ENCODE measurements around the gene STON2. TPM values are rescaled to one million over a fixed set of nuclear protein-coding genes. Genes with fewer than 3 reads are reported as not detected.

STON2 gene
- total and polyA plus RNA-seq, 8 donors = 8.4 to 46.7 (median 12.3) TPM

DNA sequence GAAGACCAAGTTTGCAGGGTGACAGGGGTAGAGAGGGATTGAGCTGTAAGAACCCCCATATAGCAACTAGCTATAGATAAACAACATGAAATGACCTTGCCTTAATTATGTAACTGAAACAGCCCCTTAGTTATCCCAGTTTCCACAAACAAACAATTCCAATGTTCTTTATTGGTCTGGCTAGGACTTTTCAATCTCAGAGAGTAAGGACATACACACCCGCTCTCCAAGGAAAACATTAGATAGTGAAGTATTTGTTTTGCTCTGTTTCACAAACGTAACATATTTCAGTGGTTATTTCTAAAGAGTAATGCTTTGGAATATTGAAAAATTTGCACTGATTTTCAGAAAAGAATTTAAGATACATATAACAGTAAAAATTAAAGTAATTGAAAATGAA lies 127.8 kb downstream of the STON2 start:
- no peaks in the 10 kb centered on the region for H3K9me3 ChIP-seq
- H3K27ac ChIP-seq = no peak overlapping the region
- no peak overlapping the region for H3K4me3 ChIP-seq
- no peaks in the 10 kb centered on the region for H3K4me1 ChIP-seq
- DNase-seq (no peak), ATAC-seq (no peak)
- TF ChIP-seq, protein P1, sequence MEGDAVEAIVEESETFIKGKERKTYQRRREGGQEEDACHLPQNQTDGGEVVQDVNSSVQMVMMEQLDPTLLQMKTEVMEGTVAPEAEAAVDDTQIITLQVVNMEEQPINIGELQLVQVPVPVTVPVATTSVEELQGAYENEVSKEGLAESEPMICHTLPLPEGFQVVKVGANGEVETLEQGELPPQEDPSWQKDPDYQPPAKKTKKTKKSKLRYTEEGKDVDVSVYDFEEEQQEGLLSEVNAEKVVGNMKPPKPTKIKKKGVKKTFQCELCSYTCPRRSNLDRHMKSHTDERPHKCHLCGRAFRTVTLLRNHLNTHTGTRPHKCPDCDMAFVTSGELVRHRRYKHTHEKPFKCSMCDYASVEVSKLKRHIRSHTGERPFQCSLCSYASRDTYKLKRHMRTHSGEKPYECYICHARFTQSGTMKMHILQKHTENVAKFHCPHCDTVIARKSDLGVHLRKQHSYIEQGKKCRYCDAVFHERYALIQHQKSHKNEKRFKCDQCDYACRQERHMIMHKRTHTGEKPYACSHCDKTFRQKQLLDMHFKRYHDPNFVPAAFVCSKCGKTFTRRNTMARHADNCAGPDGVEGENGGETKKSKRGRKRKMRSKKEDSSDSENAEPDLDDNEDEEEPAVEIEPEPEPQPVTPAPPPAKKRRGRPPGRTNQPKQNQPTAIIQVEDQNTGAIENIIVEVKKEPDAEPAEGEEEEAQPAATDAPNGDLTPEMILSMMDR (IDR thresholded peaks at IDR 0.05) = no peak
- intact Hi-C loops (cut with DNase I) = no loop called here
- no peaks in the 10 kb centered on the region for H3K27me3 ChIP-seq
- no peaks in the 10 kb centered on the region for H3K36me3 ChIP-seq

DNA sequence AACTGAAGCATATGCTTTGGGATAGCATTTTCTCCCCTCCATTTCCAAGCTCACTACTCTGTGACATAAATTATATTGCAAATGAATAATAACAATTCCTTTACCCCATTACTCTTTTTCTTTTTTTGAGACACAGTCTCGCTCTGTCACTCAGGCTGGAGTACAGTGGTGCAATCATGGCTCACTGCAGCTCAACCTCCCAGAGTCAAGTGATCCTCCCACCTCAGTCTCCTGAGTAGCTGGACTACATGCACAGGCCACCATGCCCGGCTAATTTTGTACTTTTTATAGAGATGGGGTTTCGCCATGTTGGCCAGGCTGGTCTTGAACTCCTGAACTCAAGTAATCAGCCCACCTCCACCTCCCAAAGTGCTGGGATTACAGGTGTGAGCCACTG lies 130.1 kb downstream of the STON2 start:
- no peak for ATAC-seq
- Histone ChIP-seq H3K9me3 (no peaks in the 10 kb centered on the region), H3K4me3 (no peak overlapping the region), H3K36me3 (no peaks in the 10 kb centered on the region), H3K27me3 (no peaks in the 10 kb centered on the region), H3K27ac (peak overlapping the region in 1 of 2 donors; percentile 7), H3K4me1 (no peaks in the 10 kb centered on the region)
- no peak for DNase-seq
- TF ChIP-seq, protein P1 (IDR thresholded peaks at IDR 0.05) = no peak
- intact Hi-C loops (cut with DNase I) = loop anchor here in 1 of 2 donors (5.0 kb wide), 1 partner anchor 182 kb away; no protein-coding TSS in a partner anchor

DNA sequence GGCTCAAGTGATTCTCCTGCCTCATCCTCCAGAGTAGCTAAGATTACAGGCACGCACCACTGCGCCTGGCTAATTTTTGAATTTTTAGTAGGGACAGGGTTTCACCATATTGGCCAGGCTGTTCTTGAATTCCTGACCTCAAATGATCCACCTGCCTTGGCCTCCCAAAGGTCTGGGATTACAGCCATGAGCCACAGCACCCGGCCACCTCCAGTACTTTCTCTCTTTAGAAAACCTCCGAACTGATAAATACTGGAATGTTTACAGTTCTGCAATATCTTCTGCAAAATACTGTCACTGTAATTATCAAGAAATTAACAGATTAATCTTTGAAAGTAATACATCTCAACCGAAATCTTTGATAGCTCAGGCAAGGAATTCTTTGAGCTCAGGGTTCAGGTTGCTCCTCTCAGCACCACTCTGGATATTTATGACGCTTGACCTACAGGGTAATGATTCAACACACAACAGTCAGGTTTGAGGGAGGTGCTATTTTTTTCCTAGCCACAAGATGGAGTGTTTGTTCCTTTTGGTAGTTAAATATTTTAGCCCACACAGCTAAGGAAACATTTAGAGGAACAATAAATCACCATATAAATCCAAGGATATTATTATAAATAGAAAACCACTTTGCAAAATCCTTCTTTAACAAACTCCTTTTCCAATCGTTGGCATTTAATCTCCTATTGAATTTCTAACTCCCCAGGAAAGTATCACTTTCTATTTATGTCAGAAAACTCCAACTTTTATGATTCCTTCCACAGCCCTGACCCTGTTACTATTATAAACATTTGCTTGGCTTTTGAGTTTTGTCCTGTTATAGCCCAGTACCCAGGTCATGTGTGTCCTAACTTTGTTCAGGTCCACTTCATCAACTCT lies 130.8 kb downstream of the STON2 start:
- TF ChIP-seq, protein P1 (IDR thresholded peaks at IDR 0.05) = peak; percentile 66 to 70
- Histone ChIP-seq H3K4me1 (no peaks in the 10 kb centered on the region), H3K36me3 (no peaks in the 10 kb centered on the region), H3K27me3 (no peaks in the 10 kb centered on the region), H3K27ac (no peak overlapping the region), H3K9me3 (no peaks in the 10 kb centered on the region), H3K4me3 (no peak overlapping the region)
- peak in 2 of 4 donors; percentile 45 to 53 for DNase-seq
- intact Hi-C loops (cut with DNase I) = loop anchor here in 1 of 2 donors (5.0 kb wide), 1 partner anchor 183 kb away; no protein-coding TSS in a partner anchor
- ATAC-seq = peak; percentile 94

DNA sequence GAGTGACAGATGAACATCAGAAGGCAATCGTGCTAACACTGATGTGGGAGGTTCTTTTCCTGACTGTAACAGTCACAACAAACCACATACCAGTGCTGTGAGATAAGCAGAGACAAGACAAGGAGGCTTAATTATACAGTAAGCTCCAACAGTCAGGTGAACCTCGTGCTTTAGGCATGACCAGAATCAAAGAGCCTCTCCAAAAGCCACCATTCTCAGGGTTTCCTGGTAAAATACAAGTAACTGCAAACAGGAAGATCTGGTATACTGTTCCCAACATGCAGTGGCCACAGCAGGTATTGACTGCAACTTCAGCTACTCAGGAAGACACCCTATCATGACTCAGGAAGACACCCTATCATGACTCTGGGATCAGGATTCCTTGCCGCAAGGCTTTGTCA lies 132.1 kb downstream of the STON2 start:
- no peaks in the 10 kb centered on the region for H3K4me1 ChIP-seq
- no peaks in the 10 kb centered on the region for H3K36me3 ChIP-seq
- H3K4me3 ChIP-seq = no peak overlapping the region
- no peak for ATAC-seq
- no peaks in the 10 kb centered on the region for H3K9me3 ChIP-seq
- TF ChIP-seq, protein P1 (IDR thresholded peaks at IDR 0.05) = no peak
- no peak overlapping the region for H3K27ac ChIP-seq
- no peak for DNase-seq
- H3K27me3 ChIP-seq = no peaks in the 10 kb centered on the region
- intact Hi-C loops (cut with DNase I) = loop anchor here in 1 of 2 donors (5.0 kb wide), 1 partner anchor 184 kb away; no protein-coding TSS in a partner anchor

DNA sequence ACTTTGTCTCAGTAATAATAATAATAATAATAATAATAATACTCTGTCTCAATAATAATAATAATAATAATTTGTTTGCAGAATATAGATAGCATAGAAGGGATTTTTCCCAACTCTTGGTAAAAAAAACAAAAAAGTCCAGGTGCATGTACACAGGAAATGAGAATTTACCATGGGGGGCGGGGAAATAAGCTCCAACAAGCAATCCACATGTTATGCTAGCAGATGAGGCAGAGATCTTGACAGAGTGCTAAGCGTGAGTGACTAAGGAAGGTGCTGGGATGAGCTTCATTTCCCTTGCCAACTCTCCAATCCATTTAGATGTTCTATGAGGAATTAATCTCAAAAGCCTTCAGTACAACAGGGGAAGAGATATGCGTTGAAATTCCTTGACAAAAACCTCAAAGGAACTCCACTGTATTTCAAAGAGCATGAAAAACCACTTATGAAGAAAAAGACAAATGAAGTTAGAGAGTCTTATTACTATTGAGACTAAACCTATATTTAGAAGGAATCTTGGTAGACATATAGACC lies 134.4 kb downstream of the STON2 start:
- H3K27me3 ChIP-seq = peaks cover 0 to 4% of the 10 kb centered on the region in 2 donors
- ATAC-seq = no peak
- DNase-seq = no peak
- H3K36me3 ChIP-seq = no peaks in the 10 kb centered on the region
- TF ChIP-seq, protein P1 (IDR thresholded peaks at IDR 0.05) = no peak
- H3K27ac ChIP-seq = no peak overlapping the region
- H3K4me1 ChIP-seq = no peaks in the 10 kb centered on the region
- no peak overlapping the region for H3K4me3 ChIP-seq
- intact Hi-C loops (cut with DNase I) = loop anchor here in 1 of 2 donors (5.0 kb wide), 1 partner anchor 187 kb away; no protein-coding TSS in a partner anchor
- no peaks in the 10 kb centered on the region for H3K9me3 ChIP-seq
